H1 (cell line): ENCODE data around the gene AKT1. TPM values are rescaled to one million over a fixed set of nuclear protein-coding genes. Genes with fewer than 3 reads are reported as not detected.

Experiments
- CTCF ChIA-PET: fragments of 300-600 bp; sonication (Branson Sonifier 250); formaldehyde crosslinking; loops from one replicate; lab custom pipeline; 2021; ENCODE audit not compliant: partially characterized antibody; lab: Charles Lee
- POLR2A ChIA-PET: fragments of 300-600 bp; sonication (Branson Sonifier 250); formaldehyde crosslinking; loops from one replicate; lab custom pipeline; 2021; ENCODE audit warnings: inconsistent platforms; ENCODE audit not compliant: partially characterized antibody; lab: Charles Lee
- DNase-seq, 2 experiments: peaks; one replicate each; pipeline versions ENCODE4 v3.0.0 to v3.0.0-alpha.2; 2010 to 2022; ENCODE audit warnings: low spot score in 2 of 2, low read depth in 1 of 2, mixed read lengths in 1 of 2
- FAIRE-seq: peaks from 2 replicates; lab custom pipeline; 2011; peaks lifted over from hg19 to GRCh38; lab: Jason Lieb, UNC
- H2AFZ ChIP-seq: 2 replicates; pipeline ENCODE4 v1.8.1; 2012; ENCODE audit warnings: low read length, inconsistent platforms
- H2AK5ac ChIP-seq: 2 replicates; pipeline ENCODE4 v1.6.1; 2013; ENCODE audit warnings: low read depth, low read length
- H2BK120ac ChIP-seq: replicated peaks from 2 replicates; pipeline ENCODE3; 2013; ENCODE audit warnings: low read depth, low read length, inconsistent platforms
- H2BK12ac ChIP-seq: 2 replicates; pipeline ENCODE4 v1.6.1; 2013; ENCODE audit warnings: low read depth, low read length
- H2BK15ac ChIP-seq: 2 replicates; pipeline ENCODE4 v1.6.1; 2013; ENCODE audit warnings: low read length
- H2BK20ac ChIP-seq: 2 replicates; pipeline ENCODE4 v1.6.1; 2013; ENCODE audit warnings: low read length
- H2BK5ac ChIP-seq: 2 replicates; pipeline ENCODE4 v1.6.1; 2013; ENCODE audit warnings: low read depth, low read length
- H3K14ac ChIP-seq: 2 replicates; pipeline ENCODE4 v1.6.1; 2013; ENCODE audit warnings: inconsistent platforms; ENCODE audit not compliant: insufficient read length
- H3K18ac ChIP-seq: 2 replicates; pipeline ENCODE4 v1.6.1; 2013; ENCODE audit warnings: low read length; ENCODE audit errors: extremely low read depth
- H3K23ac ChIP-seq: 2 replicates; pipeline ENCODE4 v1.6.1; 2013; ENCODE audit warnings: inconsistent platforms; ENCODE audit not compliant: insufficient read length
- H3K23me2 ChIP-seq: 2 replicates; pipeline ENCODE4 v1.6.1; 2013; ENCODE audit warnings: low read depth, low read length
- H3K27ac ChIP-seq: 2 replicates; pipeline ENCODE4 v1.6.1; 2011; ENCODE audit warnings: low read depth, low read length, inconsistent platforms
- H3K27me3 ChIP-seq, 4 experiments: replicated peaks in 1 of 4; 1 replicate in 1 of 4; 2 replicates in 3 of 4; pipeline versions ENCODE4 v1.6.1 to v1.8.1; 2011 to 2013; ENCODE audit warnings: low read length in 3 of 4, mild to moderate bottlenecking in 3 of 4, inconsistent platforms in 2 of 4, mixed read lengths in 2 of 4, moderate library complexity in 1 of 4; ENCODE audit not compliant: control insufficient read depth in 3 of 4, insufficient read depth in 3 of 4; ENCODE audit errors: extremely low read depth in 1 of 4
- H3K36me3 ChIP-seq, 4 experiments: 2 replicates each; pipeline versions ENCODE4 v1.6.1 to v1.8.1; 2011 to 2013; ENCODE audit warnings: mild to moderate bottlenecking in 4 of 4, low read length in 3 of 4, moderate library complexity in 2 of 4, control low read depth in 1 of 4, inconsistent platforms in 1 of 4; ENCODE audit not compliant: insufficient read depth in 4 of 4, control insufficient read depth in 2 of 4
- H3K4ac ChIP-seq: replicated peaks from 2 replicates; pipeline ENCODE3; 2013; ENCODE audit warnings: low read length, low read depth, mixed read lengths, inconsistent platforms; ENCODE audit not compliant: insufficient read length
- H3K4me1 ChIP-seq, 4 experiments: replicated peaks in 1 of 4; 1 replicate in 1 of 4; 2 replicates in 3 of 4; pipeline versions ENCODE4 v1.6.1 to v1.8.1; 2011 to 2013; ENCODE audit warnings: low read length in 3 of 4, inconsistent platforms in 2 of 4, mixed read lengths in 1 of 4; ENCODE audit not compliant: insufficient read depth in 4 of 4, control insufficient read depth in 3 of 4
- H3K4me2 ChIP-seq, 2 experiments: 2 replicates each; pipeline versions ENCODE4 v1.6.1 to v1.8.1; 2011 to 2013; ENCODE audit warnings: low read depth in 2 of 2, low read length in 2 of 2, control low read depth in 1 of 2, inconsistent platforms in 1 of 2, mild to moderate bottlenecking in 1 of 2; ENCODE audit not compliant: insufficient read depth in 1 of 2
- H3K4me3 ChIP-seq, 4 experiments: fragments of 200-600, 300-600 bp in 1 of 4; sonication (generic), shearing (Covaris generic), sonication (Bioruptor Twin) in 1 of 4; 2 replicates each; pipeline versions ENCODE4 v1.5.1 to v1.8.1; 2011 to 2016; ENCODE audit warnings: low read length in 4 of 4, low read depth in 3 of 4, control low read depth in 2 of 4, inconsistent platforms in 2 of 4, mild to moderate bottlenecking in 2 of 4, mixed read lengths in 1 of 4, moderate library complexity in 1 of 4; ENCODE audit not compliant: insufficient read depth in 2 of 4; ENCODE audit errors: extremely low read depth in 1 of 4
- H3K56ac ChIP-seq: replicated peaks from 2 replicates; pipeline ENCODE3; 2013; ENCODE audit warnings: low read depth, mild to moderate bottlenecking, mixed read lengths, low read length, inconsistent platforms; ENCODE audit not compliant: insufficient read length
- H3K79me1 ChIP-seq: 2 replicates; pipeline ENCODE4 v1.6.1; 2013; ENCODE audit warnings: low read depth, low read length, control low read depth
- H3K79me2 ChIP-seq, 2 experiments: 2 replicates each; pipeline versions ENCODE4 v1.6.1 to v1.8.1; 2012 to 2013; ENCODE audit warnings: low read length in 2 of 2, mild to moderate bottlenecking in 2 of 2, inconsistent platforms in 1 of 2; ENCODE audit not compliant: insufficient read depth in 2 of 2, control insufficient read depth in 1 of 2
- H3K9ac ChIP-seq, 4 experiments: replicated peaks in 1 of 4; 1 replicate in 1 of 4; 2 replicates in 3 of 4; pipeline versions ENCODE4 v1.6.1 to v1.8.1; 2011 to 2013; ENCODE audit warnings: low read depth in 3 of 4, low read length in 3 of 4, control low read depth in 2 of 4, mild to moderate bottlenecking in 2 of 4, moderate library complexity in 2 of 4, inconsistent platforms in 1 of 4; ENCODE audit errors: extremely low read depth in 1 of 4
- H3K9me3 ChIP-seq, 2 experiments: 2 replicates each; pipeline versions ENCODE4 v1.6.1 to v1.8.1; 2012 to 2013; ENCODE audit warnings: mild to moderate bottlenecking in 2 of 2, moderate library complexity in 2 of 2, control low read depth in 1 of 2, inconsistent platforms in 1 of 2, low read depth in 1 of 2, low read length in 1 of 2, mixed read lengths in 1 of 2; ENCODE audit not compliant: insufficient read depth in 2 of 2
- H4K20me1 ChIP-seq, 2 experiments: replicated peaks in 1 of 2; 2 replicates each; pipeline versions ENCODE3 to v1.8.1; 2011 to 2013; ENCODE audit warnings: inconsistent platforms in 2 of 2, low read length in 2 of 2, mild to moderate bottlenecking in 1 of 2; ENCODE audit not compliant: insufficient read depth in 2 of 2, control insufficient read depth in 1 of 2
- H4K5ac ChIP-seq: 2 replicates; pipeline ENCODE4 v1.6.1; 2013; ENCODE audit warnings: low read length, low read depth, mixed read lengths, inconsistent platforms; ENCODE audit not compliant: insufficient read length
- H4K8ac ChIP-seq: 2 replicates; pipeline ENCODE4 v1.8.0; 2013; ENCODE audit warnings: mild to moderate bottlenecking, moderate library complexity, low read length, inconsistent platforms; ENCODE audit not compliant: insufficient read depth; ENCODE audit errors: extremely low read depth
- H4K91ac ChIP-seq: replicated peaks from 2 replicates; pipeline ENCODE3; 2013; ENCODE audit warnings: low read length, mixed read lengths, inconsistent platforms; ENCODE audit not compliant: insufficient read length
- ASH2L ChIP-seq: fragments of 200-600, 300-600 bp; sonication (generic); IDR thresholded peaks from one replicate; pipeline ENCODE4 v1.7.1; 2017; ENCODE audit warnings: low read length
- BACH1 ChIP-seq: IDR thresholded peaks from 2 replicates; pipeline ENCODE4 v1.6.1; 2012; ENCODE audit warnings: low read length, improper control_type of control experiment
- CBX8 ChIP-seq: fragments of 300-800, 300-1000 bp; sonication (generic); IDR thresholded peaks from 2 replicates; pipeline ENCODE4 v1.7.1; 2016; ENCODE audit warnings: low read depth, low read length, borderline replicate concordance
- EZH2 ChIP-seq: fragments of 200-600 bp; sonication (generic); IDR thresholded peaks from 2 replicates; pipeline ENCODE4 v1.7.1; 2012; ENCODE audit warnings: low read depth, mild to moderate bottlenecking, moderate library complexity, low read length, inconsistent platforms; ENCODE audit not compliant: severe bottlenecking
- GTF2F1 ChIP-seq: IDR thresholded peaks from 2 replicates; pipeline ENCODE4 v1.6.1; 2012; ENCODE audit warnings: low read depth, low read length, improper control_type of control experiment, borderline replicate concordance
- RBBP5 ChIP-seq: IDR thresholded peaks from 2 replicates; pipeline ENCODE4 v1.7.1; 2012; ENCODE audit warnings: low read depth, mild to moderate bottlenecking, inconsistent platforms, low read length, moderate library complexity, borderline replicate concordance
- SP1 ChIP-seq: IDR thresholded peaks from 2 replicates; pipeline ENCODE4 v1.6.1; 2011; ENCODE audit warnings: low read depth, low read length
- SP2 ChIP-seq: IDR thresholded peaks from 2 replicates; pipeline ENCODE4 v1.6.1; 2012; ENCODE audit warnings: mild to moderate bottlenecking, low read length, inconsistent platforms
- SP4 ChIP-seq: IDR thresholded peaks from 2 replicates; pipeline ENCODE4 v1.6.1; 2012; ENCODE audit warnings: low read length, inconsistent platforms
- TAF1 ChIP-seq: IDR thresholded peaks from 2 replicates; pipeline ENCODE4 v1.6.1; 2011; ENCODE audit warnings: mild to moderate bottlenecking, low read depth, low read length
- TAF7 ChIP-seq: optimal IDR thresholded peaks from 2 replicates; pipeline ENCODE3; 2011; ENCODE audit warnings: low read depth, mild to moderate bottlenecking, inconsistent platforms, low read length, moderate library complexity, borderline replicate concordance
- TCF12 ChIP-seq: IDR thresholded peaks from 2 replicates; pipeline ENCODE4 v1.6.1; 2011; ENCODE audit warnings: low read depth, mild to moderate bottlenecking, low read length
- WGBS, 2 experiments: shearing (Covaris generic) in 1 of 2; methylation state at CpG; one replicate each; pipeline versions ENCODE4 v1.1.6 to v1.1.7; 2013 to 2015; ENCODE audit warnings: low lambda C conversion rate in 2 of 2, mixed read lengths in 2 of 2, inconsistent platforms in 1 of 2, low coverage in 1 of 2, missing lambda C conversion rate in 1 of 2; ENCODE audit not compliant: insufficient replicate concordance in 2 of 2, insufficient coverage in 1 of 2, insufficient read length in 1 of 2; ENCODE audit errors: extremely low coverage in 1 of 2, missing lambda C conversion rate in 1 of 2; 5-methylcytosine and 5-hydroxymethylcytosine counted together
- polyA plus RNA-seq, 7 experiments: library from polyadenylated mRNA; depleted of rRNA in 3 of 7; stranded (reverse) in 5 of 7; unstranded in 2 of 7; fragments of >200 nt in 5 of 7; fragments of 200-250 nt in 2 of 7; gene quantifications; 1 replicate in 5 of 7; 2 replicates in 1 of 7; 4 replicates in 1 of 7; pipeline versions ENCODE4 v1.2.1 to v1.2.3, GENCODE V29; 2011 to 2013; ENCODE audit warnings: missing spikeins in 2 of 7, mixed read lengths in 2 of 7
- total RNA-seq: library from RNA; stranded (reverse); fragmentation: NEBNext Ultra II Directional; extraction: Animal tissue kit (Norgen Biotek cat#: 25700); gene quantifications from 2 replicates; pipeline ENCODE4 v1.2.1, GENCODE V29; 2021

AKT1 gene
- total and polyA plus RNA-seq, 2 of the 8 experiments (the other 6 are each of a cell fraction or from before 2014, with no cell fraction given) = 68.1 to 71.5 TPM

- H3K4me1 ChIP-seq = peaks cover 0 to 14% (median 5%) of the 10 kb centered on the region in 4 experiments; a peak in 6 of 7 replicates
- POLR2A ChIA-PET = interaction anchor here (0.5 to 2.4 kb wide), 2 partner anchors 10 to 13 kb away, joined by 3 to 11 read pairs; no protein-coding TSS in a partner anchor
- no peak overlapping the region for H3K14ac ChIP-seq
- H2BK12ac ChIP-seq = no peak overlapping the region
- CTCF ChIA-PET = interaction anchor here (0.9 to 2.0 kb wide), 5 partner anchors 12 to 60 kb away, joined by 3 to 9 read pairs (median 4); no protein-coding TSS in a partner anchor
- 92% methylated on average over 21 of the region's 27 CpGs; no CpG with 5 or more reads in 1 of the 2 experiments for WGBS, 2 experiments
- no peak overlapping the region for H2BK20ac ChIP-seq
- no peaks in the 10 kb centered on the region for H3K27me3 ChIP-seq
- H2BK15ac ChIP-seq = no peak overlapping the region
- peak overlapping the region; percentile 38; the same call in 1 of the 2 replicates for H4K8ac ChIP-seq
- no peak overlapping the region for H3K4me2 ChIP-seq
- no peak overlapping the region for H2AK5ac ChIP-seq
- peaks cover 5% of the 10 kb centered on the region; the same call in 1 of the 2 replicates for H3K23me2 ChIP-seq
- H3K36me3 ChIP-seq = peaks cover 8 to 32% (median 23%) of the 10 kb centered on the region in 4 experiments; a peak in 7 of 8 replicates
- no peak overlapping the region for H3K4ac ChIP-seq
- H2BK120ac ChIP-seq = no peak overlapping the region
- H4K91ac ChIP-seq = no peak overlapping the region
- H3K27ac ChIP-seq = no peak overlapping the region
- no peak overlapping the region for H3K4me3 ChIP-seq
- H2AFZ ChIP-seq = no peak overlapping the region
- no peak overlapping the region; a peak in 1 of 7 replicates for H3K9ac ChIP-seq
- H3K18ac ChIP-seq = no peak overlapping the region
- peaks cover 5% of the 10 kb centered on the region in 2 experiments; a peak in 3 of 4 replicates for H3K9me3 ChIP-seq
- no peak overlapping the region for H4K5ac ChIP-seq
- peaks cover 38% of the 10 kb centered on the region for H3K79me1 ChIP-seq
- no peak overlapping the region for H3K56ac ChIP-seq
- H3K79me2 ChIP-seq = peaks cover 10 to 51% of the 10 kb centered on the region in 2 experiments; a peak in 3 of 4 replicates
- H2BK5ac ChIP-seq = no peak overlapping the region
- no peak overlapping the region for H3K23ac ChIP-seq
- DNase-seq (no peak), FAIRE-seq (no peak)
- H4K20me1 ChIP-seq = peaks cover 29 to 63% of the 10 kb centered on the region in 2 experiments
- TF ChIP-seq TAF7 (no peak), RBBP5 (no peak), SP1 (no peak), CBX8 (no peak), BACH1 (no peak), ASH2L (no peak), SP2 (no peak), TAF1 (no peak), EZH2 (no peak), GTF2F1 (no peak), TCF12 (no peak), SP4 (no peak)
These were observed 38.9 kb downstream of the AKT1 start for GRCh38 chr14:104756477-104757237.
